ENCODE data around the gene TARDBP.
"Not testable (repeated sequence)": the region's sequence is repeated elsewhere in the genome, so short reads cannot be mapped to it uniquely, and the experiment has no call there.

The TARDBP gene

GRCh38 chr1:11012260-11013159 lies at the start of gene TARDBP:
Gene TARDBP (plus strand): TSS chr1:11012654. CDS start chr1:11013728, 1,074 bp downstream.
- DNase-seq (ENCODE audit: low read depth in 2 of 2) = peak; percentile 78 to 86

- DNase-seq (ENCODE audit: low read depth in 2 of 2) = no peak
These were observed 46.8 kb upstream of the TARDBP start for GRCh38 chr1:10965546-10966226.

- DNase-seq (ENCODE audit: low read depth in 2 of 2) = no peak
These were observed 45.4 kb upstream of the TARDBP start for GRCh38 chr1:10967090-10967489.

- no peak for DNase-seq (ENCODE audit: low read depth in 2 of 2)
These were observed 44.0 kb upstream of the TARDBP start for GRCh38 chr1:10968411-10968826.

GRCh38 chr1:10969267-10969970 lies 43.0 kb upstream of the TARDBP start:
- DNase-seq (ENCODE audit: low read depth in 2 of 2) = no peak

- DNase-seq (ENCODE audit: low read depth in 2 of 2) = no peak
These were observed 42.5 kb upstream of the TARDBP start for GRCh38 chr1:10969971-10970332.

GRCh38 chr1:10973552-10973951 lies 38.9 kb upstream of the TARDBP start:
- DNase-seq (ENCODE audit: low read depth in 2 of 2) = no peak

- DNase-seq (ENCODE audit: low read depth in 2 of 2) = no peak
These were observed 38.2 kb upstream of the TARDBP start for GRCh38 chr1:10973956-10974881.

GRCh38 chr1:10975567-10976326 lies 36.7 kb upstream of the TARDBP start:
- no peak for DNase-seq (ENCODE audit: low read depth in 2 of 2)

- no peak for DNase-seq (ENCODE audit: low read depth in 2 of 2)
These were observed 33.7 kb upstream of the TARDBP start for GRCh38 chr1:10978719-10979118.

- DNase-seq (ENCODE audit: low read depth in 2 of 2) = no peak
These were observed 33.0 kb upstream of the TARDBP start for GRCh38 chr1:10979483-10979920.

- no peak for DNase-seq (ENCODE audit: low read depth in 2 of 2)
These were observed 32.3 kb upstream of the TARDBP start for GRCh38 chr1:10980094-10980577.

- no peak for DNase-seq (ENCODE audit: low read depth in 2 of 2)
These were observed 31.4 kb upstream of the TARDBP start for GRCh38 chr1:10980841-10981727.

- DNase-seq (ENCODE audit: low read depth in 2 of 2) = no peak
These were observed 25.9 kb upstream of the TARDBP start for GRCh38 chr1:10986525-10986890.

GRCh38 chr1:10987840-10988417 lies 24.5 kb upstream of the TARDBP start:
- DNase-seq (ENCODE audit: low read depth in 2 of 2) = no peak

GRCh38 chr1:10989095-10989494 lies 23.4 kb upstream of the TARDBP start:
- no peak for DNase-seq (ENCODE audit: low read depth in 2 of 2)

- DNase-seq (ENCODE audit: low read depth in 2 of 2) = not testable (repeated sequence)
These were observed 22.4 kb upstream of the TARDBP start for GRCh38 chr1:10989920-10990516.

GRCh38 chr1:10990828-10991227 lies 21.6 kb upstream of the TARDBP start:
- DNase-seq (ENCODE audit: low read depth in 2 of 2) = no peak

- not testable (repeated sequence) for DNase-seq (ENCODE audit: low read depth in 2 of 2)
These were observed 20.4 kb upstream of the TARDBP start for GRCh38 chr1:10992004-10992403.

All from stimulated activated CD4-positive, alpha-beta T cell treated with anti-CD3 and anti-CD28 coated beads, Interleukin-12 subunit alpha, Interleukin-12 subunit beta, amount 100 ng/mL, for 24 hours (primary cell).